Lower leg skin (tissue), 4 donors: ENCODE results near the gene NOP56. TPM values are rescaled to one million over a fixed set of nuclear protein-coding genes. Genes with fewer than 3 reads are reported as not detected.
"Not testable (repeated sequence)": the region's sequence is repeated elsewhere in the genome, so short reads cannot be mapped to it uniquely, and the experiment has no call there.

Experiments used
- DNase-seq, 2 donors: peaks; one replicate each; pipeline ENCODE4 v3.0.0-alpha.2; 2019; ENCODE audit warnings: low spot score in 2 of 2
- H3K4me3 ChIP-seq: fragments of 200-600 bp; sonication (generic); 2 replicates; pipeline ENCODE4 v1.5.1; 2017; ENCODE audit warnings: mild to moderate bottlenecking, low read depth; ENCODE audit not compliant: poor library complexity, severe bottlenecking
- POLR2A ChIP-seq, 2 donors: fragments of 450-650 bp; IDR thresholded peaks; one replicate each; pipeline ENCODE4 v1.6.1; 2016 to 2017; ENCODE audit warnings: antibody characterized with exemption in 2 of 2, mild to moderate bottlenecking in 1 of 2, moderate library complexity in 1 of 2
- WGBS, 2 donors: methylation state at CpG; one replicate each; pipeline ENCODE4 v1.1.5; 2018; 5-methylcytosine and 5-hydroxymethylcytosine counted together
- intact Hi-C: fragments of 100-400 bp; cut with DNase I; formaldehyde crosslinking; loops from one replicate; pipeline ENCODE4 v1.15.0; 2023; ENCODE audit warnings: low total_unique reads
- total RNA-seq, 4 donors: library from RNA; depleted of rRNA; stranded (reverse); fragments of >200 nt; gene quantifications; one replicate each; pipeline ENCODE4 v1.1.0, GENCODE V29; 2016
- TF ChIP-seq, protein P1 (sequence below), 3 donors: fragments of 450-650 bp; IDR thresholded peaks; one replicate each; pipeline ENCODE4 v1.5.1; 2016; ENCODE audit warnings: antibody characterized with exemption in 3 of 3, mild to moderate bottlenecking in 3 of 3, moderate library complexity in 2 of 3

Gene NOP56
- total RNA-seq, 4 donors from 2014 or later, result 51.5 to 64.7 (median 56.6) TPM

DNA sequence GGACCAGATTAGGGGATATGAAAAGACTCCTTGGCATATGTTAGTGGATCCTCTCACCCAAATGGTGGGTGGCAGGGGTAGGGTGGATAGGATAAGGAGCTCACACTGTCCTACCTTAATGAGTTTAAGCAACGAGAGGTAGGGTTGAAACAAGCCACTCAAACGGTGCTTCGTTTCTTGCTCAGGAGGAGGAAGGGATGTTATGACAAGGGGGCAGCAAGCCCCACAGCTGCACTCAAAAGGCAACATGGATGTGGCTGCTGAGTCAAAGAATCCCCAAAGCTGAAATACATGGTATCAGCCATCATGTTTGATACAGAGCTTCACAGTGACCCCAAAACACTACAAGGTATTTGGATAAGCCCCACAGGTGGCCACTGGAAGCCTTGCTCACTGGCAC is 20.0 kb downstream of the NOP56 start:
- no peak for TF ChIP-seq POLR2A (IDR thresholded peaks at IDR 0.05)
- no peak overlapping the region for H3K4me3 ChIP-seq
- intact Hi-C loops, result no loop called here
- WGBS, 2 donors, result 68 to 87% methylated on average over 3 of the region's 3 CpGs
- DNase-seq, result no peak

DNA sequence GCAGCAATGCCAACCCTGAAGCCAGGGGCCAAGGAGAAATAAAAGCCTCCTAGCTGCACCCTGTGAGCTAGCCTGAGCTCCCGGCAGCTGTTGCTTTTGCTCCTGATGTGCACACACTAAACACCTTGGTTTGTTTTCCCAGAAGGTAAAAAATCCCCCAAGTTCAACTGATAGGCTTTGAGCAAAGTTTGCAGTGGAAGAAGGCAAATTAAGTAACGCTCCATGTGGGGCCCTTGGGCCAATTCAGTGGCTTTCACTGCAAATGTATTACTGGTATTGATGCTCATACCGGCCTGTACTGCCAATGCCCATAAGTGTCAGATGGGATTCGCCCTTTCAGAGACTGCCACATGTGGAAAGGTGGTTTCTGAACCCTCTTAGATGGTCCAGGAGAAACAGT is 21.0 kb downstream of the NOP56 start:
- intact Hi-C loops, result no loop called here
- WGBS, 2 donors, result 77 to 82% methylated on average over 4 of the region's 4 CpGs
- H3K4me3 ChIP-seq, result no peak overlapping the region
- DNase-seq, result no peak
- TF ChIP-seq, protein P1, sequence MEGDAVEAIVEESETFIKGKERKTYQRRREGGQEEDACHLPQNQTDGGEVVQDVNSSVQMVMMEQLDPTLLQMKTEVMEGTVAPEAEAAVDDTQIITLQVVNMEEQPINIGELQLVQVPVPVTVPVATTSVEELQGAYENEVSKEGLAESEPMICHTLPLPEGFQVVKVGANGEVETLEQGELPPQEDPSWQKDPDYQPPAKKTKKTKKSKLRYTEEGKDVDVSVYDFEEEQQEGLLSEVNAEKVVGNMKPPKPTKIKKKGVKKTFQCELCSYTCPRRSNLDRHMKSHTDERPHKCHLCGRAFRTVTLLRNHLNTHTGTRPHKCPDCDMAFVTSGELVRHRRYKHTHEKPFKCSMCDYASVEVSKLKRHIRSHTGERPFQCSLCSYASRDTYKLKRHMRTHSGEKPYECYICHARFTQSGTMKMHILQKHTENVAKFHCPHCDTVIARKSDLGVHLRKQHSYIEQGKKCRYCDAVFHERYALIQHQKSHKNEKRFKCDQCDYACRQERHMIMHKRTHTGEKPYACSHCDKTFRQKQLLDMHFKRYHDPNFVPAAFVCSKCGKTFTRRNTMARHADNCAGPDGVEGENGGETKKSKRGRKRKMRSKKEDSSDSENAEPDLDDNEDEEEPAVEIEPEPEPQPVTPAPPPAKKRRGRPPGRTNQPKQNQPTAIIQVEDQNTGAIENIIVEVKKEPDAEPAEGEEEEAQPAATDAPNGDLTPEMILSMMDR (IDR thresholded peaks at IDR 0.05), result no peak
- TF ChIP-seq POLR2A (IDR thresholded peaks at IDR 0.05), result no peak

DNA sequence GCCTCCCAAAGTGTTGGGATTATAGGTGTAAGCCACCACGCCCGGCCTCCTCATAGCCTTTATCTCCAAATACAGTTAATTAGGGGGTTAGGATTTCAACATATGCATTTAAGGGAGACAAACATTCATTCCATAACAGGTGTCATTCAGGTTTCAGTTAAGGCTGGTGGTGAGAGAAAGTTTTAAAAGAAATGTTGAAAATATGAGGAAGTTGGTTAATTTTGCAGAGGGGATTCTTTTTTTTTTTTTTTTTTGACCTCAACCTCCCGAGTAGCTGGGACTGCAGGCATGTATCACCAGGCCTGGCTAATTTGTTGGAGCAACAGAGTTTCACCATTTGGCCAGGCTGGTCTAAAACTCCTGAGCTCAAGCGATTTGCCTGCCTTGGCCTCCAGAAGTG is 27.6 kb downstream of the NOP56 start:
- intact Hi-C loops, result no loop called here
- DNase-seq, result no peak
- WGBS, 2 donors, result 83 to 86% methylated on average over 4 of the region's 4 CpGs
- TF ChIP-seq, protein P1 (IDR thresholded peaks at IDR 0.05), result no peak
- no peak for TF ChIP-seq POLR2A (IDR thresholded peaks at IDR 0.05)
- H3K4me3 ChIP-seq, result no peak overlapping the region

DNA sequence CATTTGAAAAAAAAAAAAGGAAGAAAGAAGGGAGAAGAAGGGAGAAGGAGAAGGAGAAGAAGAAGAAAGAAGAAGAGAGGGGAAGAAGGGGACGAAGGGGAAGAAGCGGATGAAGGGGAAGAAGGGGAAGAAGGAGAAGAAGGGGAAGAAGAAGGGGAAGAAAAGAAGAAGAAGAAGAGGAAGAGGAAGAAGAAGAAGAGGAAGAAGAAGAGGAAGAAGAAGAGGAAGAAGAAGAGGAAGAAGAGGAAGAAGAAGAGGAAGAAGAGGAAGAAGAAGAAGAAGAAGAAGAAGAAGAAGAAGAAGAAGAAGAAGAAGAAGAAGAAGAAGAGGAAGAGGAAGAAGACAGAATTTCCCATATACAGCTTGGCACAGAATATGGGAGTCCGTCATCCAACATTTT is 29.6 kb downstream of the NOP56 start:
- WGBS, 2 donors, result 89 to 91% methylated on average over 3 of the region's 3 CpGs
- intact Hi-C loops, result not testable (repeated sequence)

DNA sequence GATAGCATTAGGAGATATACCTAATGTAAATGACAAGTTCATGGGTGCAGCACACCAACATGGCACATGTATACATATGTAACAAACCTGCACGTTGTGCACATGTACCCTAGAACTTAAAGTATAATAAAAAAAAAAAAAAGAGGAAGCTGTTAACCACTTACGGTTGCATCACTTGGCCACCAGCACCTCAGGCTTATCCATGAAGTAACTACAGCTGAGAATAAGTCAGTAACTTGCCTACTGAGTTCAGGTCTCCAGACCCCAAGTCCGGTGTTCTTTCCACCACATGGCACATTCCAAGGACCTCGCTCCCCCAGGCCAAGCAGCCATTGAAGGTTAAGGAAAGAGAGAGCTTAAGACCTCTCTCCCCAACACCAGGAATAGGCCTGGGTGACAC is 32.4 kb downstream of the NOP56 start:
- DNase-seq, intact Hi-C loops, H3K4me3 ChIP-seq: not testable (repeated sequence)
- 68 to 78% methylated on average over 4 of the region's 4 CpGs for WGBS, 2 donors

More for the DNA sequence above, 29.6 kb downstream of the NOP56 start:
- DNase-seq, H3K4me3 ChIP-seq: not testable (repeated sequence)

DNA sequence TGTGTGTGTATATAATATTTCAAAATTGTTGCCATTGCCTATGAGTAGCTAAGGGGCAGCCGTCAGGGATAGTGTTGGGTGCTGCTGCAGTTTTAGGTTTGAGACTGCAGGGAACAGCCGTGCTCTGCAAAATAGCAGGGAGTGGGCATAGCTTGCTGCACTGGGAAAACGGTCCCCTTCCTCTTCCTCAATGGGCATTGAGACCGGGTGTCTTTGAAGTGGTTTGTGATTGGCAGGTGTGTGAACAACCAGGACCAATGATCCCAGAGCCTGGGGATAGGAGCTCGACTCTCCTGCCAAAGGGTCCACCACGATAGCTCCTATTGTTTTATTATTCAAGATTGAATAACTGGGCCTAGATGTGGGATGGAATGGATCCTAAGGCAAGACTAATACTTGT is 35.1 kb downstream of the NOP56 start:
- DNase-seq, result no peak
- intact Hi-C loops, result no loop called here
- TF ChIP-seq, protein P1 (IDR thresholded peaks at IDR 0.05), result no peak
- TF ChIP-seq POLR2A (IDR thresholded peaks at IDR 0.05), result no peak
- H3K4me3 ChIP-seq, result no peak overlapping the region
- 40 to 51% methylated on average over 6 of the region's 6 CpGs for WGBS, 2 donors

DNA sequence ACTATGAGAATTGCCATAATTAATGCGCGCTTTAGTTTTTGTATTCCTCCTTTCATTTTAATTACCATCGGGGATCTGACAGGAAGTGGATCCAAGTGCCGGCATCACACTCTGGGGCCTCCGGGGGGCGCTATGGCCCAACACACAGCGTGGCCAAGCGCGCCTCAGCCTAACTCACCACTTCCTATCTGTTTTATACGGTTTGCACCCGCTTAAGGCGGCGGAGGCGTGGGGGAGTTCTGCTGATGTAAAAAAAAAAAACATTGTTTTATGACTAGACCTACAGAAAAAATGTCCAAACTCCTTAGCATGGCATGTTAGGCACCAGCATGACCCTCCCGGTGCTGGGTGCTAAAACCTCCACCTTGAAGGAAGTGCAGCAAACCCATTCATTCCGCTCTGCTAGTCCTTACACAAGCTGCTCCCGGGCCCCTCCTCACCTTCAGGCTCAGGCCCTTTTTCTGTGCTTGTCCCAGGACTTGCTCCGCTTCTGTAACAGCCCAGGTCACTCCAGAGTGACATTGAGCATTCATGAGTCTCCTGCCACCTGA is 35.7 kb downstream of the NOP56 start:
- TF ChIP-seq POLR2A (IDR thresholded peaks at IDR 0.05), result no peak
- TF ChIP-seq, protein P1 (IDR thresholded peaks at IDR 0.05), result no peak
- no peak overlapping the region for H3K4me3 ChIP-seq
- no peak for DNase-seq
- intact Hi-C loops, result no loop called here
- WGBS, 2 donors, result 33 to 34% methylated on average over 18 of the region's 18 CpGs
